Natural killer cell (primary cell): ENCODE data around the gene NDUFB5. TPM values are rescaled to one million over a fixed set of nuclear protein-coding genes. Genes with fewer than 3 reads are reported as not detected.

Source experiments
- ATAC-seq, 3 donors: fragments of 150-1000 bp in 2 of 3; fragments of 200-7000 bp in 1 of 3; cut with Tn5 transposase; 1 replicate in 1 of 3; 2 replicates in 2 of 3; pipeline ENCODE4 v1.10.0; 2021; ENCODE audit warnings: mild to moderate bottlenecking in 2 of 3, moderate library complexity in 2 of 3
- DNase-seq, 2 donors: peaks; one replicate each; pipeline versions ENCODE4 v3.0.0 to v3.0.0-alpha.2; 2013 to 2021; ENCODE audit warnings: mixed read lengths in 1 of 2
- H3K27ac ChIP-seq: one replicate; pipeline ENCODE4 v1.5.1; 2013; ENCODE audit warnings: mild to moderate bottlenecking, low read length
- H3K27me3 ChIP-seq: one replicate; pipeline ENCODE4 v1.6.1; 2013; ENCODE audit warnings: low read length; ENCODE audit not compliant: control insufficient read depth, insufficient read depth
- H3K36me3 ChIP-seq: one replicate; pipeline ENCODE4 v1.6.1; 2013; ENCODE audit warnings: low read length; ENCODE audit not compliant: control insufficient read depth, insufficient read depth
- H3K4me1 ChIP-seq: one replicate; pipeline ENCODE4 v1.6.1; 2013; ENCODE audit warnings: low read length; ENCODE audit not compliant: control insufficient read depth, insufficient read depth
- H3K4me3 ChIP-seq: one replicate; pipeline ENCODE4 v1.5.1; 2013; ENCODE audit warnings: low read length
- H3K9me3 ChIP-seq: one replicate; pipeline ENCODE4 v1.6.1; 2013; ENCODE audit warnings: low read length; ENCODE audit not compliant: control insufficient read depth, insufficient read depth
- H3K27ac Mint-ChIP-seq, 2 donors: one replicate each; pipeline ENCODE4 v1.8.0; 2022; ENCODE audit warnings: mild to moderate bottlenecking in 2 of 2, mixed read lengths in 2 of 2, moderate library complexity in 1 of 2
- H3K27me3 Mint-ChIP-seq, 2 donors: one replicate each; pipeline ENCODE4 v1.8.0; 2022; ENCODE audit warnings: low read depth in 2 of 2, mixed read lengths in 2 of 2
- H3K36me3 Mint-ChIP-seq: one replicate; pipeline ENCODE4 v1.8.0; 2022; ENCODE audit warnings: mixed read lengths
- H3K4me1 Mint-ChIP-seq, 2 donors: one replicate each; pipeline ENCODE4 v1.8.0; 2022; ENCODE audit warnings: mixed read lengths in 2 of 2
- H3K4me3 Mint-ChIP-seq: one replicate; pipeline ENCODE4 v1.8.0; 2022; ENCODE audit warnings: mild to moderate bottlenecking, moderate library complexity, mixed read lengths
- H3K9me3 Mint-ChIP-seq, 2 donors: one replicate each; pipeline ENCODE4 v1.8.0; 2022; ENCODE audit warnings: mixed read lengths in 2 of 2
- CTCF ChIP-seq: fragments of 200-600 bp; IDR thresholded peaks from one replicate; pipeline ENCODE4 v1.8.0; 2022; ENCODE audit warnings: antibody characterized with exemption
- WGBS: methylation state at CpG from one replicate; pipeline ENCODE4 v1.1.7; 2013; ENCODE audit warnings: missing lambda C conversion rate; ENCODE audit not compliant: insufficient coverage; 5-methylcytosine and 5-hydroxymethylcytosine counted together
- intact Hi-C: fragments of 100-400 bp; cut with micrococcal nuclease; formaldehyde crosslinking; loops from one replicate; pipeline ENCODE4 v1.14.2; 2022
- total RNA-seq, 4 donors: library from RNA; stranded (reverse); fragments of 120-200 nt in 1 of 4; gene quantifications; one replicate each; pipeline versions ENCODE4 v1.2.3 to v1.2.4, GENCODE V29; 2013 to 2022

The NDUFB5 gene
- total RNA-seq, 3 donors from 2014 or later (not counting 1 experiment from before 2014, with no cell fraction given): 19.0 to 25.4 (median 23.9) TPM

DNA sequence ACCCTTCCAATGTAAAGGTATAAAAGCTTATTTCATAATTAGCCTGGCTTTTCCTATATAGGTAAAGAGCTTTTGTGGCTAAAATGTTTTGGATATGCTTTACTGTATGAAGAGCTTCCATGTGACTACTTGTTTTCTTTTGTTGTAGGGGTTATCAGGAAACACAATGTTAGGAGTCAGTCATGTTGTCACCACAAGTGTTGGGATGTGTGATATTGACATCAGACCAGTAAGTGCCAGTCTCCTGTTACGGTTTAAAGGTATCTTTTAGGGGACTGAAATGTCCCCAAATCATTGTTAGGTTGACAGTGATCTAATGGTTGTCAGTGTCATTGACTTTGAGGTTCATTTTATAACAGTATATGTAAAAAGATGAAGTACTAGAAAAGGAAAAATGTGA, 23.6 kb upstream of the NDUFB5 start:
- H3K27ac Mint-ChIP-seq: no peak overlapping the region
- H3K9me3 Mint-ChIP-seq: no peaks in the 10 kb centered on the region
- no peaks in the 10 kb centered on the region for H3K4me1 Mint-ChIP-seq
- no peaks in the 10 kb centered on the region for H3K9me3 ChIP-seq
- H3K4me3 Mint-ChIP-seq: no peak overlapping the region
- H3K4me3 ChIP-seq: no peak overlapping the region
- ATAC-seq (no peak), DNase-seq (no peak)
- H3K36me3 Mint-ChIP-seq: peaks cover 15% of the 10 kb centered on the region
- 100% methylated on average over 1 of the region's 1 CpG for WGBS
- peaks cover 72% of the 10 kb centered on the region for H3K36me3 ChIP-seq
- intact Hi-C loops: no loop called here
- H3K27ac ChIP-seq: no peak overlapping the region
- H3K27me3 Mint-ChIP-seq: no peaks in the 10 kb centered on the region
- TF ChIP-seq CTCF: no peak
- no peaks in the 10 kb centered on the region for H3K27me3 ChIP-seq
- no peaks in the 10 kb centered on the region for H3K4me1 ChIP-seq

- no peak for TF ChIP-seq CTCF
- Histone ChIP-seq H3K36me3 (peaks cover 85% of the 10 kb centered on the region), H3K4me3 (no peak overlapping the region), H3K4me1 (no peaks in the 10 kb centered on the region), H3K27me3 (no peaks in the 10 kb centered on the region), H3K9me3 (no peaks in the 10 kb centered on the region), H3K27ac (no peak overlapping the region)
- no peak for ATAC-seq
- no peak for DNase-seq
- no peaks in the 10 kb centered on the region for H3K9me3 Mint-ChIP-seq
- no peaks in the 10 kb centered on the region for H3K4me1 Mint-ChIP-seq
- intact Hi-C loops: no loop called here
- peaks cover 23% of the 10 kb centered on the region for H3K36me3 Mint-ChIP-seq
- no peaks in the 10 kb centered on the region for H3K27me3 Mint-ChIP-seq
- H3K27ac Mint-ChIP-seq: no peak overlapping the region
- no peak overlapping the region for H3K4me3 Mint-ChIP-seq
Observed at GRCh38 chr3:179589143-179589542, 15.5 kb upstream of the NDUFB5 start.

DNA sequence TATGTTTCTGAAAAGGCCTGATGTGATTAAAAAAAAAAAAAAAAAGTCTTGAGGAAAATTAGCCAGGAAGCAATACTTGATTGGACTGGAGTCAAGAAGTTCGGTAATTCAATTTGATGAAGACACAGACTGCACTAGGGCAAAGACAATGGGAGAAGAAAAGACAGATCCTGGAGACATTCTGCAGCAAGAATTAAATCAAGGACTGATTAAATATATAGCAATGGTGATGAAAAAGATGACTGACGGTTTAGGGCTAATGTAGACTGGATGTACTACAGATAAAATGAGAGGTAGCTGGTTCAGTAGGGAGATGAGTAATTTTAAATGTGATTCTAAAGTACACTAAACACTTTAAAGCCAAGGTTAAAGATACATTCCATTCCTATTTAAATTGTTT, 13.9 kb upstream of the NDUFB5 start:
- no peak overlapping the region for H3K27ac ChIP-seq
- Mint-ChIP-seq H3K9me3 (no peaks in the 10 kb centered on the region), H3K27ac (no peak overlapping the region), H3K4me1 (no peaks in the 10 kb centered on the region), H3K4me3 (no peak overlapping the region), H3K36me3 (peaks cover 19% of the 10 kb centered on the region), H3K27me3 (no peaks in the 10 kb centered on the region)
- no peaks in the 10 kb centered on the region for H3K9me3 ChIP-seq
- no peak for TF ChIP-seq CTCF
- H3K4me3 ChIP-seq: no peak overlapping the region
- no peaks in the 10 kb centered on the region for H3K4me1 ChIP-seq
- WGBS: 91% methylated on average over 2 of the region's 2 CpGs
- ATAC-seq (no peak), DNase-seq (no peak)
- intact Hi-C loops: no loop called here
- H3K27me3 ChIP-seq: no peaks in the 10 kb centered on the region
- H3K36me3 ChIP-seq: peaks cover 81% of the 10 kb centered on the region

- Mint-ChIP-seq H3K9me3 (no peaks in the 10 kb centered on the region), H3K4me1 (no peaks in the 10 kb centered on the region), H3K27ac (no peak overlapping the region), H3K27me3 (no peaks in the 10 kb centered on the region), H3K36me3 (peaks cover 16% of the 10 kb centered on the region), H3K4me3 (no peak overlapping the region)
- no peaks in the 10 kb centered on the region for H3K4me1 ChIP-seq
- H3K27ac ChIP-seq: no peak overlapping the region
- H3K36me3 ChIP-seq: peaks cover 81% of the 10 kb centered on the region
- H3K4me3 ChIP-seq: no peak overlapping the region
- ATAC-seq (no peak), DNase-seq (no peak)
- intact Hi-C loops: no loop called here
- H3K27me3 ChIP-seq: no peaks in the 10 kb centered on the region
- no peak for TF ChIP-seq CTCF
- WGBS: 100% methylated on average over 1 of the region's 1 CpG
- no peaks in the 10 kb centered on the region for H3K9me3 ChIP-seq
Observed at GRCh38 chr3:179591313-179591712, 13.3 kb upstream of the NDUFB5 start.
